HG03039 (cell line): ENCODE data around the gene MTHFD1.

Experiments
- ATAC-seq: cut with Tn5 transposase; IDR thresholded peaks from one replicate; pipeline ENCODE4 v1.9.1; 2021; ENCODE audit warnings: mild to moderate bottlenecking, moderate library complexity; ENCODE audit not compliant: unreplicated experiment

The MTHFD1 gene

DNA sequence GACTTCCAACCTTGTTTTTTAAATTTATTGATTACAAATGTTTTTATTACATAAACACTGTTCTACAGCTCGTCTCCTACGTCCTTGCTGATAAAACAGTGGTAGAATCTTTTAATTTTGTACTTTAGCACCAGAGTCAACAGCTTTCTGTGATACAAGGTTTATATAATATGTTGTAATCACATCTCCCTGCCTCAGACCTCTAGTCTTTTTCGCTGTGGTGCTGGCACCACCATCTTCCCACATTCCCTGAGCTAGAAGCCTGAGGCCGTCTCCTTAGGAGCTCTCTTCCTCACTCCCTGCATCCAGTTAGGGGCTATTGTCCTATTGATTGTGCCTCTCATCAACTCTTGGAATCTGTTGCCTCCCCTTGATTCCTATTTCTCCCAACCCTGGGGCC, 17.1 kb downstream of the MTHFD1 start:
- ATAC-seq, result no peak

DNA sequence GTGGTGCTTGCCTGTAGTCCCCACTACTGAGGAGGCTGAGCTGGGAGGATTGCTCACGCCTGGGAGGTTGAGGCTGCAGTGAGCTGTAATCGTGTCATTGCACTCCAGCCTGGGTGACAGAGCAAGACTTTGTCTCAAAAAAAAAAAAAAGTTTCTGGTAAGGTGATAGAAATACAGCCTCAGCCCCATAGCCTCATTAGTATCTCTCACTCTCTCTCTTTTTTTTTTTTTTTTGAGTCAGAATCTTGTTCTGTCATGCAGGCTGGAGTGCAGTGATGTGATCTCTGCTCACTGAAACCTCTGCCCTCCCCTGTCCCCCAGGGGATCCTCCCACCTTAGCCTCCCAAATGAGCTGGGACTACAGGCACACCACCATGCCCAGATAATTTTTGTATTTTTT, 19.2 kb downstream of the MTHFD1 start:
- ATAC-seq, result no peak

DNA sequence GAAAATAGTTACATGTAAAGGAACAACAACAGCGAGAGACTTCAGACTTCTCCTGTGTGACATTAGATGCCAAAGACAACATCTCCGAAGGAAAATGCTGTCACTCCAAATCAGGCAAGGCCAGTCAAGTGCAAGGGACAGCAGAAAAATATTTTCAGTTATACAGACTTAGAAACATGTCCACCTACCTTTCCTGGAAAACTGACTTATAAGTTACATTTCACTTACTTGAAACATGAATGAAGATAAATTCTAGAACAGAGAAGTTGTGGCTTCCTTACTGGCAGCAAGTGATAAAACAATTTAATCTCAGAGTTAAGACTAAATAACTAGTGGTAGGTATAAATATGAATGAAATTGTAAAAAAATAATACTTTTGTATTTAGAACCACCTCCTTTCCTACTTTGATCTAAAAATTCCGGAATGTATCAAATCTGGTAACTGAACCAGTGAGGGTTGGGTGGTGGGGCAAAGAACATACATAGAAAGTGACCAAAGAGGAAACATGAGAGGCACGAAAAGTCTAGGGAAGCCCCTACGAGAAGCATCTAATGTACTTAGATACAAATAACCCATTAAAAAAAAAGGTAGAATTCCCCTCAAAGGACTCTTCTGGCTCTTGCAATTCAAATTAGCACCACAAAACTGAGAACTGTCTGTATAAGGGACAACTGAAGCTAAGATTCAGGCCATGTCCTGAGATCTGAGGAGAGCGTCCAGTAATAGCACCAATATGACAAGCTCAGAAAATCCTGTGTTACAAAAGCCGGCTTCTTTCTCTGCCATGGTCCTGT, 21.2 kb downstream of the MTHFD1 start:
- no peak for ATAC-seq

DNA sequence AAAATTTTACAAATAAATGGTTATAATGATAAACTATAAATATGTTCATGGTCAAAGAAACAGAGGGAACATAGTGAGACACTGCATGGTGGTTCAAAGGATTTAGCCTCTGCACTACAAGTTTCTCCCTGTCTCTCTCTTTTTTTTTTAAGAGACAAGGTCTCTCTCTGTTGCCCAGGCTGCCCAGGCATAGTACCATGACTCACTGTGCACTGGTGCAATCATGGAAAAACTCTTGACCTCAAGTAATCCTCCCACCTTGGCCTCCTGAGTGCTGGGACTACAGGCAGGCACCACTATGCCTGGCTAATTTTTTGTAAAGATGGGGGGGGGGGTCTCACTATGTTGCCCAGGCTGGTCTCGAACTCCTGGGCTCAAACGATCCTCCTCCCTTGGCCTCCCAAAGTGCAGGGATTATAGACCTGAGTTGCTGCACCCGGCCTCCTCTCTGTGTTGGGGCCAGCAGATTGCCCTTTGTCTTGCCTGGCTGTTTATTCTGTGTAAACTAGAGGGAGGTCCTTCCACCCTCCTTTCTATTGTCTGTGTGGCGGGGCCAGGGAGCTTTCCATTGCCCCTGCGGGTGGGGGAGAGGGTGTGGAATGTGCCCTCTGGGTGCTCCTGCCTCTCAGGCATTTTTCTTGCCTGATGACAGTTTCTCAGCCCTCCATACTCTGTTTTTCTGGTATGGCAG, 22.1 kb downstream of the MTHFD1 start:
- no peak for ATAC-seq

DNA sequence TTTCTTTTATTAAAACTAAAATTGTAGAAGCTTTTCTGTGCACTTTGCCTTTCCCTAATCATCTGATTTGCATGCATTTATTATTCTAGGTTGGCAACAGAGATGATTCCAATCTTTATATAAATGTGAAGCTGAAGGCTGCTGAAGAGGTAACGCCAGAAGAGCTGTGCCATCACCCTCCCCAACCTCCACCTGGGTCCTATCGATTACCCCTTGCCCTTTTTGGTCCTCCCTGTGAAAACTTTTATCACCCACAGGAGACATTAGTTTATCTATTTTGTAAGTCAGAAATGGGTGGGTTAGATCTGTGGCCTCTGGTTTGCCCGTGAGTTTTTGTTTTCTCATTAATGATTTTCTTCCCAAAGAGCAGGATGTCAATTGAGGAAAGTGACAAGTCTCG, 22.8 kb downstream of the MTHFD1 start:
- ATAC-seq, result no peak

DNA sequence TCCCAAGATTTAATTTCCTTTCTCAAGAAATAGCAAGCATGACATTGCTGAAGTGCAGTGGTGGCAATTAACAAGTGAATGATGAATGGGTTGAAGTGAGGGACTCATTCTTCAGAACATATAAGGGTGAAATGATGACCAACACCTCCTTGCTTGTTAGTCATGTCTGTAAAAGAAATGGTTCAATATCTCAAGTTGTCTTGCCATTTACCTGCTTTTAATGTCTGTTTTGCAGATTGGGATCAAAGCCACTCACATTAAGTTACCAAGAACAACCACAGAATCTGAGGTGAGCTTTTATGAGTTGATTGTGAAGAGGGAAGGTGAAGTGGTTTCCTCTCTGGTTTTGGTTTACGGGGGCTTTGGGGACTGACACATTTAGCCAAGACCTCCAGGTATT, 24.1 kb downstream of the MTHFD1 start:
- no peak for ATAC-seq

DNA sequence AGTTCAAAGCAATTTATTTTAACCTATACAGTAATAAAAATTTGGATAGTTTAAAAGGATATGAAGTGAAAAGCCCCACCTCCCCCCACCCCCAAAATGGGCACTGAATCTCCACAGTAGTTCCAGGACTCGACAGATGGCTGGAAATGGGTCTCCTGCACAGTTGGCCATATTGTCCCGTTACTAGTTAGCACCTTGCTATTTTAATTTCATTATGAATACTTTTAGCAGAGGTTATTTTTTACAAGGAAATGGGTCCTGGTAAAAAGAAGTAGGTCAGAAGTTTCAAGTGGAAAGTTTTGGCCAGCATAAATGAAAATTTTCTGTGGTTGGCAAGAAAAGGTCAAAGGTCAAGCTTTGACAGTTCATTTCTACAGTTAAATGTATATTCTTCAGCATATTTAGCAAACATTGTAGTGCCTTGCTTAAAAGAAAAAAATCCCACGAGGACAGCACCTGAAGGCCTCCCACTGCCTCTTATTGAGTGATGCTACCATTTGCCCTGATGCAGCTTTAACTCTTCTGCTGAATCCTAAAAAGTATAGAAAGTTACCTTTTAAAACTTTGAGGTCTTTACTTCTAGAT, 28.3 kb downstream of the MTHFD1 start:
- ATAC-seq, result no peak

DNA sequence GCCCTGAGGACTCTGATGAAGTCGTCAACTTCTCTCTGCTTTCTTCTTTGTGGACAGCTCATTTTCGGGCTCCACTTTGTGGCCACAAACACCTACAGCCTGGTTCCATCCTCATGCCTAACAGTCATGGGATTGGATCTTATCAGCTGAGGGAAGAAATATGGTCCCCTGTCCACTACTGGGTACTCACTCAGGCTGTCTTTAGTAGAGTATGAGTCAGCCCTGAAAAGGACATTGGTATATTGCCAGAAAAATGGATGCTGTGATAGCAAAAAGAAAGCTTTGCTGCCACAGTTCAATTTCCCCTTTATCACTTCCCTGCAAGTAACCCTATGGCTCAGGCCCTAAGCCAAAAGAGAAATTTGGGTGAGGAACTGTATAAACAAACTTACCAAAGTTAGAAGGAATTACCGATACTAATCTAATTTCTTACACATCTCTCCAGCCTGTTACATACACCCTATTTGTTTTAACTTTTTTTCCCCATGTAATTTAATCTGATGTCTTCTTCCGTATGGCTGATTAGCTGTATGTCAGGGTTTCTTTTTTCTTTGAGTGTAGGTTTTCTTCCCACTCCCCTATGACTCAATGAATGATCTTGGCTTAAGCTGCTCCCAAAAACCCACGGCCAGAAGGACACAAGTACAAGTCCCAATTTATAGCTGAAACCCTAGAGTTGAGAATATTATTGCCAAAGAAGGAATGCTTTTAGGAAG, 29.1 kb downstream of the MTHFD1 start:
- no peak for ATAC-seq

DNA sequence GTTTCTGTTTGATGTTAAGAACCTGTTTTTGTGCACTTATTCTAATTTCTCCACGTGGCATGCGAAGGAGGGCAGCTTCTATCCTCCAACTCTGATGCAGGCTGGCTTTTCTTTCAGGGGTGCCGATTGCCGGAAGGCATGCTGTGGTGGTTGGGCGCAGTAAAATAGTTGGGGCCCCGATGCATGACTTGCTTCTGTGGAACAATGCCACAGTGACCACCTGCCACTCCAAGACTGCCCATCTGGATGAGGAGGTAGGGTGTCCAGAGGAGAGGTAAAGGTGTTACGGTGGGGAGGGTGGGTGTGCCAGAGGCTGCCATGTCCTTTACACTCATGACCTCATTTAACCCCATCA, 29.6 kb downstream of the MTHFD1 start:
- no peak for ATAC-seq

DNA sequence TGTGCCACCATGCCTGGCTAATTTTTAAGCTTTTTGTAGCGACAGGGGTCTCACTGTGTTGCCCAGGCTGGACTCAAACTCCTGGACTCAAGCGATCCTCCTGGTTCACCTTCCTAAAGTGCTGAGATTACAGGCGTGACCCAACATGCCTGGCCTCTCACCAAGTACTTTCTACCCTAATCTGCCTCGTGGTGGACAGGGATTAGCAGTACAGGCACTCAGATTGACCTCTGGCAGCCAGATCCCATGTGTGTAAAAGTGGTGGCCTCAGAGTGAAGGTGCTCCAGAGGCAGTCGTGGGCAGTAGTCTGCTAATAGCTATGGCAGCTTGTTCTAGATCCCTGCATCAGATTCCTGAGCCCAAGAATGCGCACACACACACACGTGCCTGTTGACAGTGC, 30.9 kb downstream of the MTHFD1 start:
- ATAC-seq, result no peak

DNA sequence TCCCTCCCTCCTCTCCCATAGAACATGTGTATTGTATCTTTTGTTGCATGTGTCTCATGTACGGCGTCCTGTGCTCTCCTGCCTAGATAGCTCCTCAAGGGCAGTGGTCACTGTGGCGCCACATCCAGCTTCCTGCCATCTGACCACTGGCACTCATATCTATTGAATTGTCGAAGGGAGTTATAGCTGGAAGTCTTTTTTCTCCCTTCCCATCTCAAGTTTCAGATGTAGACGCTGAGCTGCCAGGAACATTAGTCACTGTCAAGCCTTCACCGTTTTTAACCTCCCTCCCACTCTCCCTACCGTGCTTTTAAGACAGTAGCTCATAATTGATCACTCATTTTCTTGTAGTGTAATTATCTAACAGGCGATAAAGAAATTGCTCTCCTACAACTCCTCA, 33.0 kb downstream of the MTHFD1 start:
- ATAC-seq, result no peak

DNA sequence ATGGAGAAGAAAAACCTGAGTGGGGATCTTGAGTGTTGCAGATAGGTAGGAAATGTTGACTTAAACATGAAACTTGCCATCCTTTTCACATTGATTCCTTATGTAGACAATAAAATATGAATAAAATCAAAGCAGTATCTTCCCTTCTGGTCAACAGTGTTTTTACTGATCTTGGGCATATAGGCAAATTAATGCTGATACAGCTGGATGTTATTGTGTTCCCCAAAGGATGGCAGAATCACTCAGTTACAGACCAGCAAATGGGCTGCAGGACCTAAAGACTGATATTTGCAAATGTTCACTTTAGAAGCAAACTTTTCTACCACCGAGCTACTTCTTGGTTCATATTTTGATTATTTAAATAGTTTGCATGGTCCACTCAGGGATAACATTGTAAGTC, 33.9 kb downstream of the MTHFD1 start:
- ATAC-seq, result no peak

DNA sequence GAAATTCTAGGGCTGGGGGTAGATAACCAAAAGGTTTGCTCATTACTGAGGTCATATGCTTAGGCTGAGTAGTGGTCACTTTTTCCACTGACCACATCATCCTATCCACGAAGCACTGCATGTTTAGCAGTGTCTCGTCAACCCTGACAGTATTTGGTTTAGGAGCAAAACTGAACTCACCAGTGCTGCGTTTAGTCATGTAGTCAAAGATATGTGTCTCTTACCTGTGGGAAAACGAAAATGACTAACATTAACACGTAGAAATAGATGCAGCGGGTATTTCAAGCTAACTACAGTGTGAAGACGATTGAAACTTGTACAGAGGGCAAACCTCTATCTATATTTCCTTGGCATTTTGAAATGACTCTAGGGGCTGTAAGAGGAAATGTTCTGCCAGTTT, 34.6 kb downstream of the MTHFD1 start:
- ATAC-seq, result no peak

DNA sequence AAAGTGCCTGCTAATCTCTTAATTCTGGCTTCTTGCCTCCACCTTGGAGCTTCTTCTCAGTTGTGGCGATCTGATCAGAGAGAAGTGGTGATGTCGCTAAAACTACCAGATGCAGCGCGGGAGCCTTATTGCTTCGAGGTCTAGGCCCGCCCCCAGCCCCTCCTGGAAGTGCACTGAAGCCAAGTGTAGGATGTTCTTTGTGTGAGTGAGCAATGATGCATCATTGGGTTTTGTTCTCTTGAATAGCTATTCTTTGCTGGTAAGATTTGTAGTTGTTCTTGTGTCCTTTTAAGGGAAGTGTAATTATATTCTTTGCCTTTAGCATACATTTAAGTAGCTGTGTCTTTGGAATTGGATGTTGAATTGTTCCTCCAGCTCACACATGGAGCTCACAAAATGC, 35.8 kb downstream of the MTHFD1 start:
- ATAC-seq, result no peak

DNA sequence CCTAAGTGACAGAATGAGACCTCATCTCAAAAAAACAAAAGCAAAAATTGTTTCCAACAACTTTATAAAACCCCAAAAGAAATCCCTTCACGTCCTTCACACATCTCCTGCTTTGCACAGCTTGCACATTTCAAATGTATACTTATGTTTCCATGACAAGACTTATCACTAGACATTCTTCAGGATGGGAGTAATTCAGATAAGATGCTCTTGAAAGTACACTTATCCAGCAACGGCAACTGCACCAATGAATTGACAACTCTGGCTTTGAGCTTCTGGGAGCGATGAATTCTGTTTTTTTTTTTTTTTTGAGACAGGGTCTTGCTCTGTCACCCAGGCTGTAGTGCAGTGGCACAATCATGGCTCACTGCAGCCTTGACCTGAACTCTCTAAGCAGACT, 46.4 kb downstream of the MTHFD1 start:
- ATAC-seq, result no peak

DNA sequence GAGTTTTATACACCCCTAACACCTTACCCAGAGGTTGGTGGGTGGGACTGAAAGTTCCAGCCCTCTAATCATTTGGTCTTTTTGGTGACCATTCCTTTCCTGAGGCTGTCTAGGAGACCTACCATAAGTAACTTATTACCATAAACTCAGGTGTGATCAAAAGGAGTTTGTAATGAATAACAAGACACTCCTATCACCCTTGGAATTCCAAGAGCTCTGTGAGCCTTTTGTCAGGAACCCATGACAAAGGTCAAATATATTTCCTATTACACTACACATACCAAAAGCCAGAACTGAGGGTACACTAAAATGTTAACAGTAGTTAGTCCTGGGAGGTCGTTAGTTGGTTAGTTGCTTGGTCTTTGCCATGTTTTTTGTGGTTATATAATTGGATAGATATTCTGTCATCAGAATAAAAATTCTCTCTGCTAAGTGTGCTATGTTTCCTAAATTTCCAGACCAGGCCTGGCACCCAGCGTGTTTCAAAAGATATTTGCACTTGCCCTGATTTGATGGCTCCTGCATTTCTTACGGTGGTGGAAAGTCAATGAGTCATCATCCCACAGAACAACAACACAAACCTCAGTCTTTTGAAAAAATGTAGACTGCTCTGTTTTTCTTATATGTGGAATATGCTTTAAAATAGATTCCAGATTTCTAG, 50.2 kb downstream of the MTHFD1 start:
- ATAC-seq, result no peak

DNA sequence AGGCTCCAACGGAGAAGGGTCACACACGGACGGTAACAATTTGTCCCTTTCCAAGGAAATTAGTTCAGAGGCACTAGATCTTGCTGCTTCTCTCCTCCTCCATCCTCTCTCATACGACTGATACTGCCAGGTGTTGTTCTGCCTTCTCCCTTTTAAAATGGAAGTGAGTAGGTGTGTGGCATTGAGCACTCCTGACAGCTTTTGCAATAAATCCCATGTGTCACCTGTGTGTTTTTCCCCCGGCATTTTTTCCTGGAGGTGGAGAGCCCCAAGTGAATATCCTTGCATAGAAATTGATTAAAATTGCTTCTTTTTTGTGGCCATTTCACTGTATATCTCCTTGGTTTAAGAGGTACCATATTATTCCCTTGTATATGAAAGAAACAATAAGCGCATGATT, 51.0 kb downstream of the MTHFD1 start:
- no peak for ATAC-seq

DNA sequence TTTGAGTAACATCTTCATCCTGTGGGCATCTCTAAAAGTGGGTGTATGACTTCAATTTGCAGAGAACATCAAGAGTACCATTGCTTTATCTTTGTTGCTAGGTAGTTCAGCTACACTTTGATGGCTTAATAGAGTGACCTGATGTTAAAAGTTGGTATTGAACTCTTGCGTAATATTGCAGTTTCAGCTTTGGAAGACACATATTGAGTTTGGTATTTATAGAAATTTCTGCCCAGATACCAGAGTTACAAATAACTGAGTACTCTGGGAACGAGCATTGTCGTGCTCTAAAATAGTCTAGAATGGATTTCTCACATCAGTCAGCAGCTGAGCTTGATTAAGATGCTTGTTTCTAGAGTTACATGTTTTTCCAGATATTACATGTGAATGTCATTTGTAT, 52.3 kb downstream of the MTHFD1 start:
- ATAC-seq, result no peak

DNA sequence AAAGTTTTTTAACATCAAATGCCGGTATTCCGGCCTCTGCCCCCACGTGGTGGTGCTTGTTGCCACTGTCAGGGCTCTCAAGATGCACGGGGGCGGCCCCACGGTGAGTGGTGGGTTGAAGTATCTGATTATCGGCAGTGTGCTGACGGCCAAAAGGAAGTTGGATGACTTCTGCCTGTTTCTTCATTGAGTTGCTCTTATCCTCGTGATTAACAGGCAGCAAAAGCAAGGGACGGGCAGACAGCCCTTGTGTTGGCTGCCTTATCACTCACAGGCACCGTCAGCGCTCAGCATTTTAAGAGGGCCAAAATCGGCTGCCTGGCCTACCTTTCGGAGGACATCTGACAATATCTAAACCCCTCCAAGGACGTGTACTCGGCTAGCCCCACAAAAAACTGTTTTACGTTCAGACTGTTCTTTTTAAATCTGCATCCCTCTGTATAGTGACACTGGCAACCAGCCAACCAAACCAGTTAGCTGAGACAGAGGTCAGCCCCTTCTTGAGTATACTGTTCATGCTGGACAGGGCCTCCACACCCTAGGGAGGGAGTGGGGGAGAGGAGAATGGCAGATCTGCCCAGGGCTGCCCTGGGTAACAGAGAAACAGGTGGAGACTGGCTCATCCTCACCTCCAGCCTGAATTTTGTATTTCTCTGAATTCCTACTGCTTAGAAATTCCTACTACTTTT, 54.3 kb downstream of the MTHFD1 start:
- no peak for ATAC-seq

DNA sequence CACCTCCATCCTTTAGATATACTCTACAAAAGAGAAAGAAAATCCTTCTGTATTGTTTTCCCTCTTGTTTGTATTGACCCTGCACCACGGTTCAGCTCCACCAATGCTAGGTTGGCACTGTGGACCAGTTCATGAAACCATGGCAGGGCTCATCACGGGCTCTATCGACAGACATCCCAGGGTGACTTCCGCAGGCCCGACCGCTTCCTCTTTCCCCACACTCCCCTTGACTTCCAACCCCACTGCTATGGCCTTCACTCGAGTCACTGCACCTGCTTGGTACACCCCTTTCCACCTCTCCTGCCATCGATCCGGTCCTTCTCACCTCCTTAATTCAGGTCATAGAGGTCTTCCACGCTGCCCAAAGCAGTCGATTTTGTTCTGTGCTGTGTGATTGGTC, 56.0 kb downstream of the MTHFD1 start:
- ATAC-seq, result no peak
